LNCaP clone FGC (cell line): ENCODE measurements around the gene ATRAID.

Experiments
- DNase-seq: peaks from one replicate; pipeline ENCODE4 v3.0.0-alpha.2; 2011; ENCODE audit warnings: low read depth
- H3K4me3 ChIP-seq: 2 replicates; pipeline ENCODE4 v1.5.1; 2011; ENCODE audit warnings: mild to moderate bottlenecking, low read depth, low read length, control low read depth
- TF ChIP-seq, protein P1 (sequence below): IDR thresholded peaks from 2 replicates; pipeline ENCODE4 v1.5.1; 2012; ENCODE audit warnings: mild to moderate bottlenecking; ENCODE audit not compliant: control insufficient read depth, insufficient read depth; ENCODE audit errors: extremely low read depth

The ATRAID gene

DNA sequence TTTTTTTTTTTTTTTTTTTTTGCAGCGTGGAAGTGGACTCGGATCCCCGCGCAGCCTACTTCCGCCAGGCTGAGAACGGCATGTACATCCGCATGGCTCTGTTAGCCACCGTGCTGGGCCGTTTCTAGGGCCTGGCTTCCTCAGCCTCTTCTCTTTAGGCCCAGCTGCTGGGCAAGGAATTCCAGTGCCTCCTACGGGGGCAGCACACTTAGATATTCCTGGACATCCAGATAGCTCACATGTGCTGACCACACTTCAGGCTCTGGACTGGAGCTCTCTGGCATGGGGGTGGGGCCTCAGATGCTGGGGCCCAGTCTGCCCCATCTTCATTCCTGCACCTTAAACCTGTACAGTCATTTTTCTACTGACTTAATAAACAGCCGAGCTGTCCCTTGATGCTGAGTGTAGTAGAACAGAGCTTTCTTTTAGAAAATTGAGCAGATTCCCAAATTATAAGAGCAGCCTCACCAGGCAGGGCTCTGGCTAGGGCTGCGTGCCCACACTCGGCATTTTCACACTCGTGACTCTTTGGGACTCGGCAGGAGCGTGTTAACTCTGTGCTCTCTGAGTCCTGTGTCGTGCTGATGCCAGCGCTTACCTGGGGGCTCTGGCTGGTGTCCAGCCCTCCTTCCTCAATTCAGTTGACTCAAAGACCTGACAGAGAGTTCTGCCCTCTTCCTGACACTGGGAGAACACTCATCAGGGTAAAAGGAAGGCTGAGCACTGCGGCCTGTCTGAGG lies 31.7 kb downstream of the ATRAID start:
- TF ChIP-seq, protein P1, sequence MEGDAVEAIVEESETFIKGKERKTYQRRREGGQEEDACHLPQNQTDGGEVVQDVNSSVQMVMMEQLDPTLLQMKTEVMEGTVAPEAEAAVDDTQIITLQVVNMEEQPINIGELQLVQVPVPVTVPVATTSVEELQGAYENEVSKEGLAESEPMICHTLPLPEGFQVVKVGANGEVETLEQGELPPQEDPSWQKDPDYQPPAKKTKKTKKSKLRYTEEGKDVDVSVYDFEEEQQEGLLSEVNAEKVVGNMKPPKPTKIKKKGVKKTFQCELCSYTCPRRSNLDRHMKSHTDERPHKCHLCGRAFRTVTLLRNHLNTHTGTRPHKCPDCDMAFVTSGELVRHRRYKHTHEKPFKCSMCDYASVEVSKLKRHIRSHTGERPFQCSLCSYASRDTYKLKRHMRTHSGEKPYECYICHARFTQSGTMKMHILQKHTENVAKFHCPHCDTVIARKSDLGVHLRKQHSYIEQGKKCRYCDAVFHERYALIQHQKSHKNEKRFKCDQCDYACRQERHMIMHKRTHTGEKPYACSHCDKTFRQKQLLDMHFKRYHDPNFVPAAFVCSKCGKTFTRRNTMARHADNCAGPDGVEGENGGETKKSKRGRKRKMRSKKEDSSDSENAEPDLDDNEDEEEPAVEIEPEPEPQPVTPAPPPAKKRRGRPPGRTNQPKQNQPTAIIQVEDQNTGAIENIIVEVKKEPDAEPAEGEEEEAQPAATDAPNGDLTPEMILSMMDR = no peak
- DNase-seq = no peak
- no peak overlapping the region for H3K4me3 ChIP-seq

DNA sequence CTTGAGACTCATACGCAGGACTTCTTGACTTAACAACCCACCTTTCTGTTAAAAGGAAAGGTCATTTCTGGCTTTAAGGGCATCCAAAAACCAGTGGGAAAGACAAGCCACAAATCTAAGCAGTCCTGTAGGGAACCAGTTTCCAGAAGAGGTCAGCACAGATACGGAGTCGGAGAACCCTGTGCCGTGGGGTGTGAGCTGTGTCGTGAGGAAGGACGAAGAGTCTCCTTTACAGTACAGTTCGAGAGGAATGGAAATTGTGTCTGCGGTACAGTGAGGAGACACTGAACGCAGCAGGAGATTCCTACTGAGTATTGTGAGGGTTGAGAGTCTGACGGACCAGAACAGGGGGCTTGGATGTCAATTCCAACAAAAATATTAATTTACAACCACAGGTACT lies 33.3 kb downstream of the ATRAID start:
- no peak for DNase-seq
- TF ChIP-seq, protein P1 = no peak
- H3K4me3 ChIP-seq = no peak overlapping the region

DNA sequence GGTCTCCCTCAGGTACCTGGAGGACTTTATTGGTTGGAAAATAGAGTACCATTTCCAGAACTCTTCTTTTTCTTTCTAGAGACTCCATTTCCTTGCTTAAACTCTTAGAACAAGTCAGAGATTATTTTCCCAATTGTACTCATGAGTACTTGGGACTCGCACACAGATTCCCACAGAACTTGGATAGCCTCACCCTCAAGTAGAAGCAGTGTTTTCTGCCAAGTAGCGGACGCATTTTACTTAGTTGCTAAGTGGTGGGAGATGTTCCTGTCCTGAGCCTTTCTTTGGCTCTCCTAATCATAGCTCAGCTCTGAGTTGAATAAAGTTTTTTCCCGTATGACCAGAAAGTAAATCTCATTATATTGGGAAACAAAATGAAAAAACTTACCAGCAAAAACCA lies 33.8 kb downstream of the ATRAID start:
- TF ChIP-seq, protein P1 = no peak
- H3K4me3 ChIP-seq = no peak overlapping the region
- no peak for DNase-seq

DNA sequence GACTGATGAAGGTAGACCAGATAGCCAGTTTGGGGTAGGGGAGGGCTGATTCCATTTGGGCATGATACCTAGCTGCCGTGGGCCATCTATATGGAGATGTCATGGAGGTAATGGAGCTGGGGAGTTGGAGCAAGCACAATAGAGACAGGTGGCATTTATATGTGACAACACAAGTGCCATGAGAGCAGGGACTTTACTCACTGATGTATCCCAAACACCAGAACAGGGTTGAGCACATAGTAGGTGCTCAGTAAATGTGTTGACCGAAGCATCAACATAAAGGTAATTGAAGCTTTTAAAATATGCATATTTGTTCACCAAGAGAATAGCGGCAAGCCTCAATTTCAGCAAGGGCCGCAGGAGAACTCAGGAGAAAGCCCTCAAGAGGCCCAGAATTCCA lies 36.1 kb downstream of the ATRAID start:
- TF ChIP-seq, protein P1 = no peak
- DNase-seq = no peak
- no peak overlapping the region for H3K4me3 ChIP-seq

DNA sequence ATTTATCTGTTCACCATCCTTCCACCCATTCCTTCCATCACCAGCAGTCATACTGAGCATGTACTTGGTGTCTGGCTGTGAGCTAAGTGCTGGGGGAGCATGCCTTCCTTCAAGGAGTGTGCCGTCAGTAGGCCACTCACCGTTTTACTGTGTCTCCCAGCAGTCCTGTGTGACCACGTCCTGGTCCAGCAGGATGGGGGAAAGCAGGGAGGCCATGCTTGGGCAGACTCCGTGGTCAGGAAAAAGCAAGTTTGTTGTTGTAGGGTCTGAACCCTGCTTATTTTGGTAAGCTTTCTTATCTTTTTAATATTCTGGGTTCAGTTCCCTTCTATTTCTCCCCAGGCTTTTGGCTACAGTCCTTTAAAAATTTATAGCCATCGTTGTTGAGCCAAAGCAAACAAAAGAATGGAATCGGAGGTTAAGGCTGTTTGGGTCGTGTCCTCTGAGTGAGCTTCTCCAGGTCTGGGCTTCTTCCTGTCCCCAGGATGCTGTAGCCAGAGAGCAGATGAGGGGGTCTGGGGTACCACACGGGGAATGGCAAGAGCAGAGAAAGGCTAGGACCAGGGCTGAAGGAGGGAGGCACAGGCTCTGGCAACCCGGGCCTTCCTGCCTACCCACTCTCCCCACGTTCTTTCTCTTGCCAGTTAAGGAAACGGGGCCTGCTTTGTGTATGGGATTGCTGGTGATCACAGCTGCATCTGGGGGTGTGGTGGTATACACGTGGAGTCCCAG lies 37.5 kb downstream of the ATRAID start:
- TF ChIP-seq, protein P1 = no peak
- H3K4me3 ChIP-seq = no peak overlapping the region
- DNase-seq = peak; percentile 27

DNA sequence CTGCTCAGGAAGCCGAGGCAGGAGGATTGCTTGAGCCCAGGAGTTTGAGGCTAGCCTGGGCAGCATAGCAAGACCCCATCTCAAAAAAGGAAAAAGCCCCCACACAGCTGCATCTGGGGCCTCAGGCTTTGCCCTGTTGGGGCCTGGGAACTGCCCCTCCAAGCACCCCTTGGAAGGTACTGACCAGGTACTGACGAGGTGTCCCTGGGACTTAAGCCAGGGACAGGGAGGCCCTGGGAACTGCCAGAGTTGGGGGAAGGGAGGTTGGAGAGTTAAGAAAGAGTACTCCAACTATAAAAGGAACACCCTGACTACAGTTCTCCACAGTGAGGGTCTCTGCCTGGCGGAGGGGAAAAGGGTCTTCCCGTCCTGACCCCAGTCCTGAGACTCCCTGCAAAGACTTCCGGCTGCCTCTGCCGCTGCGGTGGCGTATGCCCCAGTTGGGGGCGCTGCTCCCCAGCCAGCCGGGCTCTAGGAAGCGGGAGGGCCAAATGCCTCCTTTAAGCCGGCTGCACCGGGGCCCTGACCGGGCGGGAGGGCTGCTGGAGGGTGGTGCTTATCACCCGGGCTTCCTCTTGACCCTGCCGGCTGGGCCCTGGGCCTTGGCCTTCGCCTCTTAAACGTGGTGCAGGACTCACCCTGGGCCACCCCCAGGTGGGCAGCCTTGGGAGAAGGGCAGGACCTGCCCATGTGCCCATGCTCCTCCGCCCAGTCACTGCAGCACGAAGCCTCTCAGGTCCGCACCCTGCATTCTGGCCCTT lies 38.2 kb downstream of the ATRAID start:
- TF ChIP-seq, protein P1 = peak; percentile 53
- no peak overlapping the region for H3K4me3 ChIP-seq
- DNase-seq = no peak
